GM19025 (cell line): Measurements from ENCODE around the gene SGTB.
"Not testable (repeated sequence)": the region's sequence is repeated elsewhere in the genome, so short reads cannot be mapped to it uniquely, and the experiment has no call there.

Experiments used
- ATAC-seq: cut with Tn5 transposase; IDR thresholded peaks from one replicate; pipeline ENCODE4 v1.9.1; 2021; ENCODE audit warnings: mild to moderate bottlenecking, low read depth, moderate library complexity; ENCODE audit not compliant: unreplicated experiment

Gene SGTB

GRCh38 chr5:65676056-65676455 is 45.9 kb downstream of the SGTB start:
- not testable (repeated sequence) for ATAC-seq

GRCh38 chr5:65674749-65675148 is 47.2 kb downstream of the SGTB start:
- ATAC-seq: no peak

- no peak for ATAC-seq
These were observed 49.1 kb downstream of the SGTB start for GRCh38 chr5:65672796-65673195.

GRCh38 chr5:65668696-65669095 is 53.2 kb downstream of the SGTB start:
- ATAC-seq: no peak

GRCh38 chr5:65663804-65664521 is 57.9 kb downstream of the SGTB start:
- no peak for ATAC-seq

- ATAC-seq: no peak
These were observed 67.2 kb downstream of the SGTB start for GRCh38 chr5:65654713-65655112.

- ATAC-seq: no peak
These were observed 70.8 kb downstream of the SGTB start for GRCh38 chr5:65651144-65651543.

- no peak for ATAC-seq
These were observed 74.0 kb downstream of the SGTB start for GRCh38 chr5:65647941-65648340.

GRCh38 chr5:65646938-65647337 is 75.0 kb downstream of the SGTB start:
- ATAC-seq: no peak

GRCh38 chr5:65640240-65640639 is 81.7 kb downstream of the SGTB start:
- ATAC-seq: no peak

- ATAC-seq: no peak
These were observed 90.9 kb downstream of the SGTB start for GRCh38 chr5:65630981-65631380.

GRCh38 chr5:65625743-65626142 is 96.2 kb downstream of the SGTB start:
- no peak for ATAC-seq

GRCh38 chr5:65624571-65625555 is 97.0 kb downstream of the SGTB start, which contains the start of the genes SHLD3 and TRAPPC13:
SHLD3 (plus strand) TSS chr5:65625027; CDS start chr5:65629588, 4,561 bp downstream.
TRAPPC13 (plus strand) TSS chr5:65625027; CDS start chr5:65625061, 34 bp downstream.
- ATAC-seq: peak; percentile 68

- ATAC-seq: peak; percentile 95
These were observed 97.8 kb downstream of the SGTB start, which contains the start of gene TRIM23 for GRCh38 chr5:65624025-65624570. TRIM23 (minus strand) TSS chr5:65624333; CDS start chr5:65624274, 59 bp downstream.

GRCh38 chr5:65623482-65623881 is 98.4 kb downstream of the SGTB start:
- no peak for ATAC-seq

GRCh38 chr5:65621961-65622360 is 99.9 kb downstream of the SGTB start:
- not testable (repeated sequence) for ATAC-seq

GRCh38 chr5:65620021-65620420 is 101.9 kb downstream of the SGTB start:
- ATAC-seq: no peak
